SU-DHL-6 (cell line): ENCODE data around the gene ZIC4.

ENCODE experiments used
- H2AFZ ChIP-seq: fragments of 200-600 bp; sonication (generic); 2 replicates; pipeline ENCODE4 v1.6.1; 2014; ENCODE audit warnings: low read depth, mild to moderate bottlenecking, moderate library complexity, mixed read lengths, antibody characterized with exemption, low read length; ENCODE audit not compliant: severe bottlenecking
- H3F3A ChIP-seq: fragments of 200-600 bp; shearing (Covaris generic); 2 replicates; pipeline ENCODE4 v1.6.0; 2016; ENCODE audit warnings: antibody characterized with exemption, mild to moderate bottlenecking; ENCODE audit not compliant: insufficient read depth
- H3K27ac ChIP-seq: fragments of 200-600 bp; sonication (generic); 2 replicates; pipeline ENCODE4 v1.5.1; 2016; ENCODE audit warnings: low read depth, mild to moderate bottlenecking, low read length, moderate library complexity, mixed read lengths
- H3K27me3 ChIP-seq: fragments of 200-600 bp; sonication (generic), shearing (Covaris generic); 2 replicates; pipeline ENCODE4 v1.6.0; 2014; ENCODE audit warnings: mild to moderate bottlenecking, low read length
- H3K36me3 ChIP-seq: fragments of 200-600 bp; sonication (generic); 2 replicates; pipeline ENCODE4 v1.6.1; 2014; ENCODE audit warnings: mild to moderate bottlenecking, low read length, mixed read lengths
- H3K4me2 ChIP-seq: fragments of 300-600, 200-600 bp; shearing (Covaris generic), sonication (generic); 2 replicates; pipeline ENCODE4 v1.6.0; 2014; ENCODE audit warnings: low read length, low read depth, mild to moderate bottlenecking; ENCODE audit not compliant: poor library complexity, severe bottlenecking
- H3K4me3 ChIP-seq: fragments of 200-600 bp; sonication (generic); 2 replicates; pipeline ENCODE4 v1.5.1; 2014; ENCODE audit warnings: antibody characterized with exemption, low read length, mild to moderate bottlenecking, mixed read lengths; ENCODE audit not compliant: insufficient read depth, poor library complexity, severe bottlenecking
- H3K79me2 ChIP-seq: fragments of 200-600 bp; sonication (generic); 2 replicates; pipeline ENCODE4 v1.6.1; 2014; ENCODE audit warnings: mild to moderate bottlenecking, low read length, moderate library complexity; ENCODE audit not compliant: insufficient read depth
- H3K9ac ChIP-seq: fragments of 200-600 bp; sonication (generic); 2 replicates; pipeline ENCODE4 v1.7.0; 2014; ENCODE audit warnings: mild to moderate bottlenecking, low read length
- H3K9me2 ChIP-seq: fragments of 200-600 bp; sonication (generic); replicated peaks from 2 replicates; pipeline ENCODE4 v1.6.1; 2014; ENCODE audit warnings: low read length; ENCODE audit not compliant: insufficient read depth
- H3K9me3 ChIP-seq: fragments of 200-600 bp; sonication (generic); 2 replicates; pipeline ENCODE4 v1.6.1; 2014; ENCODE audit warnings: low read length, mixed read lengths; ENCODE audit not compliant: insufficient read depth
- H4K20me1 ChIP-seq: fragments of 200-600 bp; sonication (generic); 2 replicates; pipeline ENCODE4 v1.6.1; 2014; ENCODE audit warnings: low read depth, mild to moderate bottlenecking, antibody characterized with exemption, low read length, moderate library complexity, mixed read lengths
- EZH2phosphoT487 ChIP-seq: fragments of 200-600 bp; sonication (generic), shearing (Covaris generic); conservative IDR thresholded peaks from 2 replicates; pipeline ENCODE4 v1.6.1; 2018; ENCODE audit warnings: mild to moderate bottlenecking, antibody characterized with exemption, low read length, moderate library complexity, mixed read lengths
- TF ChIP-seq, protein P1 (sequence below): fragments of 200-600 bp; sonication (generic); IDR thresholded peaks from one replicate; pipeline ENCODE4 v1.5.1; 2017; ENCODE audit warnings: antibody characterized with exemption, mild to moderate bottlenecking, low read length, moderate library complexity; ENCODE audit not compliant: insufficient read depth, poor library complexity, severe bottlenecking

The ZIC4 gene

DNA sequence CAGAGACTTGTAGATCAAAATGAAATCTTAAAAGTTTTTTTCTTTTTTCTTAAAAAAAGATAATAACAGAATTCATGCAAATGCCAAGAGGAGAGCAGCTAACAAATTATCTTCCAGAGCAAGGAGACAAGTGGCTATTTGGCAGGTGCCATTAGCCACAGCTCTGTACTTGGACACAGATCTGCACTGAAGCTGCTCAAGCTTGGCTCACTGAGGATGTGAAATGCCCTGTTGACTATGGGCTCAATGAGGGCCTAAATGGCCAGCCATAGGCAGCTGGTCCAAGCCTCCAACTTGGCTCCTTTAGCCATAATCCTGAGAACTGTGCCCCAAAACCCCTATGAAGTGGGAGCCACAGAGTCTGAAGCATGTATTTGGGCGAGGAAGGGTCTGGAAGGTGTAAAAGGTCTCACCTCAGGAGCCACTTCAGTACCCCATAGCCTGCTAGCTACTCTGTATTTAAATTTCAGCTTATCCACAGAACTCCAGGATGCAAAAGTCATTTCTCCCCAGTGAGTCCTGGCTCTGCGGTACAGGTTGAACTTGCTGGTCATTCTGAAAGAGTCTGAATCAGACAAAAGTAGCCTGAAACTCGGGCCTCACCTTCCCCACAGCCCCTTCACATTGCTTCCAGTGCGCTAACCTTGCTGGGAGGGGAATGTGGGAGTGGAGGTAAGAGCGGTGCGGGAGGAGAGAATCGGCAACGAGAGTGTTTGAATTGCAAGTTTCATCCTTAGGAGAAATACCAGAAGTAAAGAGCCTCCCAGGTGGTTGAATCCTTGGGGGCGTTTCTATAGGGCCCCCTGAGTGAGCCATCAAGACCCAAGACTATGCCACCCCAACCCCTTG is 48.0 kb downstream of the ZIC4 start:
- H3K9ac ChIP-seq = no peak overlapping the region
- no peaks in the 10 kb centered on the region for H3F3A ChIP-seq
- H3K27ac ChIP-seq = no peak overlapping the region
- no peaks in the 10 kb centered on the region for H3K36me3 ChIP-seq
- no peak overlapping the region for H3K4me3 ChIP-seq
- no peaks in the 10 kb centered on the region for H4K20me1 ChIP-seq
- H3K27me3 ChIP-seq = no peaks in the 10 kb centered on the region
- H3K4me2 ChIP-seq = no peak overlapping the region
- TF ChIP-seq, protein P1, sequence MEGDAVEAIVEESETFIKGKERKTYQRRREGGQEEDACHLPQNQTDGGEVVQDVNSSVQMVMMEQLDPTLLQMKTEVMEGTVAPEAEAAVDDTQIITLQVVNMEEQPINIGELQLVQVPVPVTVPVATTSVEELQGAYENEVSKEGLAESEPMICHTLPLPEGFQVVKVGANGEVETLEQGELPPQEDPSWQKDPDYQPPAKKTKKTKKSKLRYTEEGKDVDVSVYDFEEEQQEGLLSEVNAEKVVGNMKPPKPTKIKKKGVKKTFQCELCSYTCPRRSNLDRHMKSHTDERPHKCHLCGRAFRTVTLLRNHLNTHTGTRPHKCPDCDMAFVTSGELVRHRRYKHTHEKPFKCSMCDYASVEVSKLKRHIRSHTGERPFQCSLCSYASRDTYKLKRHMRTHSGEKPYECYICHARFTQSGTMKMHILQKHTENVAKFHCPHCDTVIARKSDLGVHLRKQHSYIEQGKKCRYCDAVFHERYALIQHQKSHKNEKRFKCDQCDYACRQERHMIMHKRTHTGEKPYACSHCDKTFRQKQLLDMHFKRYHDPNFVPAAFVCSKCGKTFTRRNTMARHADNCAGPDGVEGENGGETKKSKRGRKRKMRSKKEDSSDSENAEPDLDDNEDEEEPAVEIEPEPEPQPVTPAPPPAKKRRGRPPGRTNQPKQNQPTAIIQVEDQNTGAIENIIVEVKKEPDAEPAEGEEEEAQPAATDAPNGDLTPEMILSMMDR = no peak
- no peak for TF ChIP-seq EZH2phosphoT487
- no peaks in the 10 kb centered on the region for H3K79me2 ChIP-seq
- H3K9me2 ChIP-seq = no peaks in the 10 kb centered on the region
- no peaks in the 10 kb centered on the region for H3K9me3 ChIP-seq
- no peak overlapping the region for H2AFZ ChIP-seq

DNA sequence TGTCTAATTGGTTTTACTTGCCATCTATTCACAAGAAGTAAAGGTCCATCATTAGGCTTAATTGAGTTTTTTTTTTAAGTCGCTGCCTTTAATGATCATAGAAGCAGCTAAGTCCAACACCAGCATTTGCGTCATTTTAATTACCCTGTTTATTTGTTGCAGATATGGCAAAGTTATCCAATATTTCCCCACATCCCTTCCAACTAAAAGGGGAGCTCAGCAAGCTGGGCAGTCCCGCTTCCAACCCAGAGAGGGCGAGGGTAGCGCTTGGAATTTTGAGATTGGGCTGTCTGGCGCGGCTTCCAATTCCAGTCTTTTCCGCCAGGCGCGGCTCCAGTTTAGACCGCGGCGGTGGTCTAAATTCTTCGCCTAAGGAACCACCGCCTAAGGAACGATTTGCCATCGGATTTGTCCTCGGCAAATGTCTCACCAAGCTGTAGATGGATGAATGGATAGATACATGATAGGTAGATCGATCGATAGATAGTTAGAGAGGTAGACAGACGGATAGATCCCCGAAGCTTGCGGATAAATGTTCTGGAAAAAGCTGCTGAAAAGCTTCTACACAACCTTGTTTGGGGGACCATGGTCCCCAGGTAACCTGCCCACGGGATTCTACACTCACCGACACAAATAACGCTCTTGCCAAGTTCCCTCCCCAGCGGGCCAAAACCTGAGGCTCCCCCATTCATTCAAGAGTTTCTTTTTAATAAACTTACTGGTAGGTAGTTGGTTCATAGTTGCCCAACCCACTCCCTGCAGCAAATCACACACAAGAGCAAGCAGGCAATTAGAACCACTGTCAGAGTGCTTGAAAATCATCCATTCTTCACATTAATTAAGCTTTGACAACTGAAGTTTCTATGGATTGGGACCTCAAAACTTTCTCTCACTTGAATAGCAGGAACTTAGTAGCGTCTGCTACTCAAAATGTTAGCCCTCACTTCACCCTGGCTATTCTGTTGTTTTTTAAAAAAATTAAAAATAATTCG is 49.1 kb downstream of the ZIC4 start:
- Histone ChIP-seq H3F3A (no peaks in the 10 kb centered on the region), H3K27me3 (no peaks in the 10 kb centered on the region), H3K4me3 (no peak overlapping the region), H4K20me1 (no peaks in the 10 kb centered on the region), H3K9me3 (no peaks in the 10 kb centered on the region), H2AFZ (no peak overlapping the region), H3K36me3 (no peaks in the 10 kb centered on the region), H3K27ac (no peak overlapping the region), H3K4me2 (no peak overlapping the region), H3K79me2 (no peaks in the 10 kb centered on the region), H3K9me2 (no peaks in the 10 kb centered on the region), H3K9ac (no peak overlapping the region)
- TF ChIP-seq, protein P1 = no peak
- no peak for TF ChIP-seq EZH2phosphoT487

DNA sequence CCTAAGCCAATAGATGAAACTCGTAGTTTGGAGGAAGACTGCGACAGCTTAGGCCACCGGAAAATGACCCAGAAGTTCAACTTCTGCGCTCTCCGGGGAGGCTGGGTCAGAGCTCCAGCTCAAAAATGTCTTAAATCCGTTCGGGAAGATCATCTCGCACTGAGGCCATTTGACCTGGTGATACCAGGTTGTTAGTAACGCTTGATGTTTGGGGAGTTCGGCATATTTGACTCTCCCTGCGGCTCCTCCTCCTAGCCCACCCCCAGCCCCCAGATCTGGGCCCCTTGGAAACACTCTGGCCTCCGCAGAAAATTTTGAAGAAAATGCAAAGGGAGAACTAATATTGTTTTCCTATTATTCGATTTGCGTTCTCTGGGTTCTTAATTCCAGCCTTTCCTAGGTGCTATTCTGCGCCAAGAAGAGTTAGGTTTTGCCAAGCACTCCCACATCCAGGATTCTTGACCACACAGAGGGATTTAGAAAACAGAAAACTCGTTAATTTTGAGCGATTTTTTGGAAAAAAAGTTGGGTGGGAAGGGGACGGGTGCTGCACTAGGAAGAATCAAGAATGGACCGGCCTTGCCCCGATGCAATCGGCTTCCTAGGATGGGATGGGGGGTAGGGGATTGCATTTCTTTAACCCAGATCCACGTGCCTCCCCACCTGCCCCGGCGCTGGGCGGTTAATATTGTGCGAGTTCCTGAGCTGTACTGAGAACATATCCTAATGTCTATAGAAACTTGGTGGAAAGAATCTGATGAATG is 50.0 kb downstream of the ZIC4 start:
- Histone ChIP-seq H3F3A (no peaks in the 10 kb centered on the region), H3K36me3 (no peaks in the 10 kb centered on the region), H4K20me1 (no peaks in the 10 kb centered on the region), H3K79me2 (no peaks in the 10 kb centered on the region), H3K27ac (no peak overlapping the region), H3K9ac (no peak overlapping the region), H3K9me2 (no peaks in the 10 kb centered on the region), H2AFZ (no peak overlapping the region), H3K4me3 (no peak overlapping the region), H3K4me2 (no peak overlapping the region), H3K9me3 (no peaks in the 10 kb centered on the region), H3K27me3 (no peaks in the 10 kb centered on the region)
- no peak for TF ChIP-seq EZH2phosphoT487
- TF ChIP-seq, protein P1 = no peak
